ENCODE measurements around the gene SKAP1.

- TF ChIP-seq POLR2AphosphoS5 (IDR thresholded peaks at IDR 0.05; ENCODE audit: borderline replicate concordance, low read depth, low read length) (no peak), EZH2 (IDR thresholded peaks at IDR 0.05) (no peak)
Observed at GRCh38 chr17:48195910-48196309, 234.1 kb downstream of the SKAP1 start.

All from SK-N-MC (cell line).